Kidney epithelial cell (primary cell): ENCODE results near the gene ZNF469. TPM values are rescaled to one million over a fixed set of nuclear protein-coding genes. Genes with fewer than 3 reads are reported as not detected.

Experiments used
- DNase-seq: peaks from one replicate; pipeline ENCODE4 v3.0.0-alpha.2; 2010; ENCODE audit warnings: low read depth
- H3K27me3 ChIP-seq: 2 replicates; pipeline ENCODE4 v1.6.0; 2011; ENCODE audit warnings: low read length; ENCODE audit not compliant: control insufficient read depth, insufficient read depth
- H3K36me3 ChIP-seq: 2 replicates; pipeline ENCODE4 v1.5.1; 2011; ENCODE audit warnings: low read length; ENCODE audit not compliant: control insufficient read depth, insufficient read depth
- H3K4me3 ChIP-seq: 2 replicates; pipeline ENCODE4 v1.5.1; 2011; ENCODE audit warnings: low read depth, mild to moderate bottlenecking, control low read depth, low read length
- CTCF ChIP-seq: IDR thresholded peaks from 2 replicates; pipeline ENCODE4 v1.5.1; 2011; ENCODE audit warnings: mild to moderate bottlenecking, moderate library complexity, low read length, control low read depth, inconsistent platforms; ENCODE audit not compliant: insufficient read depth, poor library complexity, severe bottlenecking
- total RNA-seq: library from RNA; depleted of rRNA; stranded (reverse); fragments of >200 nt; gene quantifications from 2 replicates; pipeline ENCODE4 v1.2.3, GENCODE V29; 2015

Gene ZNF469
- total RNA-seq, 1 donor from 2014 or later: 8.3 TPM

GRCh38 chr16:88404769-88405168, 22.0 kb downstream of the ZNF469 start:
- H3K4me3 ChIP-seq: no peak overlapping the region
- H3K36me3 ChIP-seq: no peaks in the 10 kb centered on the region
- H3K27me3 ChIP-seq: no peaks in the 10 kb centered on the region
- no peak for TF ChIP-seq CTCF
- no peak for DNase-seq

GRCh38 chr16:88405216-88406060, 22.7 kb downstream of the ZNF469 start:
- H3K36me3 ChIP-seq: no peaks in the 10 kb centered on the region
- no peak overlapping the region for H3K4me3 ChIP-seq
- DNase-seq: no peak
- H3K27me3 ChIP-seq: no peaks in the 10 kb centered on the region
- no peak for TF ChIP-seq CTCF

GRCh38 chr16:88406096-88407041, 23.6 kb downstream of the ZNF469 start:
- DNase-seq: no peak
- Histone ChIP-seq H3K27me3 (no peaks in the 10 kb centered on the region), H3K36me3 (no peaks in the 10 kb centered on the region), H3K4me3 (no peak overlapping the region)
- no peak for TF ChIP-seq CTCF

GRCh38 chr16:88407042-88407420, 24.3 kb downstream of the ZNF469 start:
- no peak for DNase-seq
- TF ChIP-seq CTCF: no peak
- Histone ChIP-seq H3K36me3 (no peaks in the 10 kb centered on the region), H3K4me3 (no peak overlapping the region), H3K27me3 (no peaks in the 10 kb centered on the region)

GRCh38 chr16:88407807-88408206, 25.0 kb downstream of the ZNF469 start:
- no peak for DNase-seq
- TF ChIP-seq CTCF: no peak
- no peaks in the 10 kb centered on the region for H3K36me3 ChIP-seq
- H3K4me3 ChIP-seq: no peak overlapping the region
- no peaks in the 10 kb centered on the region for H3K27me3 ChIP-seq
